A549 (cell line): ENCODE data around the gene RNF225.
"Not testable (repeated sequence)": the region's sequence is repeated elsewhere in the genome, so short reads cannot be mapped to it uniquely, and the experiment has no call there.

Source experiments
- CEBPB ChIP-seq, 2 experiments: fragments of >200 bp in 1 of 2; sonication (Bioruptor Twin) in 1 of 2; formaldehyde crosslinking in 1 of 2; IDR thresholded peaks; 2 replicates each; pipeline ENCODE4 v1.6.1; 2012 to 2016
- EP300 ChIP-seq, 2 experiments: fragments of >200 bp; sonication (Bioruptor Twin); formaldehyde crosslinking; IDR thresholded peaks; 2 replicates in 1 of 2; 3 replicates in 1 of 2; pipeline ENCODE4 v1.6.1; 2016 to 2017
- KDM1A ChIP-seq: fragments of 200-600 bp; sonication (generic); IDR thresholded peaks from 2 replicates; pipeline ENCODE4 v1.6.1; 2016; ENCODE audit warnings: low read depth, mild to moderate bottlenecking
- MYC ChIP-seq: IDR thresholded peaks from 2 replicates; pipeline ENCODE4 v1.6.1; 2012; ENCODE audit warnings: mild to moderate bottlenecking, inconsistent platforms, low read length, improper control_type of control experiment, borderline replicate concordance
- NR3C1 ChIP-seq: fragments of >200 bp; sonication (Bioruptor Twin); formaldehyde crosslinking; IDR thresholded peaks from 3 replicates; pipeline ENCODE4 v1.6.1; 2017
- RAD21 ChIP-seq, 2 experiments: fragments of >200 bp in 1 of 2; sonication (Bioruptor Twin) in 1 of 2; formaldehyde crosslinking in 1 of 2; IDR thresholded peaks in 1 of 2; conservative IDR thresholded peaks in 1 of 2; 2 replicates in 1 of 2; 3 replicates in 1 of 2; pipeline ENCODE4 v1.6.1; 2012 to 2018; ENCODE audit warnings: inconsistent platforms in 1 of 2
- RFX5 ChIP-seq: fragments of 450-650 bp; IDR thresholded peaks from 2 replicates; pipeline ENCODE4 v1.7.1; 2014; ENCODE audit warnings: antibody characterized with exemption, mild to moderate bottlenecking, moderate library complexity
- TF ChIP-seq, protein P1 (sequence below): fragments of >200 bp; sonication (Bioruptor Twin); formaldehyde crosslinking; IDR thresholded peaks from 3 replicates; pipeline ENCODE4 v1.6.1; 2016
- TF ChIP-seq, protein P2 (sequence below): fragments of 150-350 bp; IDR thresholded peaks from 2 replicates; pipeline ENCODE4 v1.6.1; 2014; ENCODE audit warnings: low read depth, mild to moderate bottlenecking, low read length
- TF ChIP-seq, protein P3 (sequence below): fragments of >200 bp; sonication (Bioruptor Twin); formaldehyde crosslinking; IDR thresholded peaks from 3 replicates; pipeline ENCODE4 v1.5.1; 2016
- TF ChIP-seq, protein P4 (sequence below): IDR thresholded peaks from 2 replicates; pipeline ENCODE4 v1.6.1; 2012
- TF ChIP-seq, protein P5 (sequence below): fragments of 450-650 bp; IDR thresholded peaks from 2 replicates; pipeline ENCODE4 v1.6.1; 2014; ENCODE audit warnings: antibody characterized with exemption
- TF ChIP-seq, protein P6 (sequence below): IDR thresholded peaks from 2 replicates; pipeline ENCODE4 v1.6.1; 2012; ENCODE audit warnings: low read depth, borderline replicate concordance

DNA sequence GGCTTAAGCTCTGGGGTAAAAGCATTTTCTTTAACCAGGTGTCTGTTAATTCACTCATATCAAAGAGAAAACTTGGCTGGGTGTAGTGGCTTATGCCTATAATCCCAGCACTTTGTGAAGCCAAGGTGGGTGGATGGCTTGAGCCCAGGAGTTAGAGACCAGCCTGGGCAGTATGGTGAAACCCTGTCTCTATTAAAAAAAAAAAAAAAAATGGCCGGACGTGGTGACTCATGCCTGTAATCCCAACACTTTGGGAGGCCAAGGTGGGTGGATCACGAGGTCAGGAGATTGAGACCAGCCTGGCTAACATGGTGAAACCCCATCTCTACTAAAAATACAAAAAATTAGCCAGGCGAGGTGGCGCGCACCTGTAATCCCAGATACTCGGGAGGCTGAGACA, 18.7 kb upstream of the RNF225 start:
- not testable (repeated sequence) for TF ChIP-seq RFX5; CEBPB (IDR thresholded peaks at IDR 0.05); EP300 (IDR thresholded peaks at IDR 0.05); KDM1A; NR3C1; MYC; RAD21 (conservative IDR thresholded peaks at IDR 0.05 in 1 of 2, IDR thresholded peaks at IDR 0.05 in 1 of 2)
- TF ChIP-seq, protein P1, sequence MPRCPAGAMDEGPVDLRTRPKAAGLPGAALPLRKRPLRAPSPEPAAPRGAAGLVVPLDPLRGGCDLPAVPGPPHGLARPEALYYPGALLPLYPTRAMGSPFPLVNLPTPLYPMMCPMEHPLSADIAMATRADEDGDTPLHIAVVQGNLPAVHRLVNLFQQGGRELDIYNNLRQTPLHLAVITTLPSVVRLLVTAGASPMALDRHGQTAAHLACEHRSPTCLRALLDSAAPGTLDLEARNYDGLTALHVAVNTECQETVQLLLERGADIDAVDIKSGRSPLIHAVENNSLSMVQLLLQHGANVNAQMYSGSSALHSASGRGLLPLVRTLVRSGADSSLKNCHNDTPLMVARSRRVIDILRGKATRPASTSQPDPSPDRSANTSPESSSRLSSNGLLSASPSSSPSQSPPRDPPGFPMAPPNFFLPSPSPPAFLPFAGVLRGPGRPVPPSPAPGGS = not testable (repeated sequence)
- TF ChIP-seq, protein P2, sequence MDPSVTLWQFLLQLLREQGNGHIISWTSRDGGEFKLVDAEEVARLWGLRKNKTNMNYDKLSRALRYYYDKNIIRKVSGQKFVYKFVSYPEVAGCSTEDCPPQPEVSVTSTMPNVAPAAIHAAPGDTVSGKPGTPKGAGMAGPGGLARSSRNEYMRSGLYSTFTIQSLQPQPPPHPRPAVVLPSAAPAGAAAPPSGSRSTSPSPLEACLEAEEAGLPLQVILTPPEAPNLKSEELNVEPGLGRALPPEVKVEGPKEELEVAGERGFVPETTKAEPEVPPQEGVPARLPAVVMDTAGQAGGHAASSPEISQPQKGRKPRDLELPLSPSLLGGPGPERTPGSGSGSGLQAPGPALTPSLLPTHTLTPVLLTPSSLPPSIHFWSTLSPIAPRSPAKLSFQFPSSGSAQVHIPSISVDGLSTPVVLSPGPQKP = not testable (repeated sequence)
- TF ChIP-seq, protein P3, sequence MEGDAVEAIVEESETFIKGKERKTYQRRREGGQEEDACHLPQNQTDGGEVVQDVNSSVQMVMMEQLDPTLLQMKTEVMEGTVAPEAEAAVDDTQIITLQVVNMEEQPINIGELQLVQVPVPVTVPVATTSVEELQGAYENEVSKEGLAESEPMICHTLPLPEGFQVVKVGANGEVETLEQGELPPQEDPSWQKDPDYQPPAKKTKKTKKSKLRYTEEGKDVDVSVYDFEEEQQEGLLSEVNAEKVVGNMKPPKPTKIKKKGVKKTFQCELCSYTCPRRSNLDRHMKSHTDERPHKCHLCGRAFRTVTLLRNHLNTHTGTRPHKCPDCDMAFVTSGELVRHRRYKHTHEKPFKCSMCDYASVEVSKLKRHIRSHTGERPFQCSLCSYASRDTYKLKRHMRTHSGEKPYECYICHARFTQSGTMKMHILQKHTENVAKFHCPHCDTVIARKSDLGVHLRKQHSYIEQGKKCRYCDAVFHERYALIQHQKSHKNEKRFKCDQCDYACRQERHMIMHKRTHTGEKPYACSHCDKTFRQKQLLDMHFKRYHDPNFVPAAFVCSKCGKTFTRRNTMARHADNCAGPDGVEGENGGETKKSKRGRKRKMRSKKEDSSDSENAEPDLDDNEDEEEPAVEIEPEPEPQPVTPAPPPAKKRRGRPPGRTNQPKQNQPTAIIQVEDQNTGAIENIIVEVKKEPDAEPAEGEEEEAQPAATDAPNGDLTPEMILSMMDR = not testable (repeated sequence)
- TF ChIP-seq, protein P4, sequence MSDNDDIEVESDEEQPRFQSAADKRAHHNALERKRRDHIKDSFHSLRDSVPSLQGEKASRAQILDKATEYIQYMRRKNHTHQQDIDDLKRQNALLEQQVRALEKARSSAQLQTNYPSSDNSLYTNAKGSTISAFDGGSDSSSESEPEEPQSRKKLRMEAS = not testable (repeated sequence)
- TF ChIP-seq, protein P5, sequence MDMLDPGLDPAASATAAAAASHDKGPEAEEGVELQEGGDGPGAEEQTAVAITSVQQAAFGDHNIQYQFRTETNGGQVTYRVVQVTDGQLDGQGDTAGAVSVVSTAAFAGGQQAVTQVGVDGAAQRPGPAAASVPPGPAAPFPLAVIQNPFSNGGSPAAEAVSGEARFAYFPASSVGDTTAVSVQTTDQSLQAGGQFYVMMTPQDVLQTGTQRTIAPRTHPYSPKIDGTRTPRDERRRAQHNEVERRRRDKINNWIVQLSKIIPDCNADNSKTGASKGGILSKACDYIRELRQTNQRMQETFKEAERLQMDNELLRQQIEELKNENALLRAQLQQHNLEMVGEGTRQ = not testable (repeated sequence)
- TF ChIP-seq, protein P6, sequence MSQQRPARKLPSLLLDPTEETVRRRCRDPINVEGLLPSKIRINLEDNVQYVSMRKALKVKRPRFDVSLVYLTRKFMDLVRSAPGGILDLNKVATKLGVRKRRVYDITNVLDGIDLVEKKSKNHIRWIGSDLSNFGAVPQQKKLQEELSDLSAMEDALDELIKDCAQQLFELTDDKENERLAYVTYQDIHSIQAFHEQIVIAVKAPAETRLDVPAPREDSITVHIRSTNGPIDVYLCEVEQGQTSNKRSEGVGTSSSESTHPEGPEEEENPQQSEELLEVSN = not testable (repeated sequence)
